LNCAP (cell line): ENCODE measurements around the gene MYRIP.

Experiments used
- CTCF ChIP-seq: fragments of 450-650 bp; IDR thresholded peaks from 2 replicates; pipeline ENCODE4 v1.5.1; 2017; ENCODE audit warnings: mild to moderate bottlenecking

Gene MYRIP

DNA sequence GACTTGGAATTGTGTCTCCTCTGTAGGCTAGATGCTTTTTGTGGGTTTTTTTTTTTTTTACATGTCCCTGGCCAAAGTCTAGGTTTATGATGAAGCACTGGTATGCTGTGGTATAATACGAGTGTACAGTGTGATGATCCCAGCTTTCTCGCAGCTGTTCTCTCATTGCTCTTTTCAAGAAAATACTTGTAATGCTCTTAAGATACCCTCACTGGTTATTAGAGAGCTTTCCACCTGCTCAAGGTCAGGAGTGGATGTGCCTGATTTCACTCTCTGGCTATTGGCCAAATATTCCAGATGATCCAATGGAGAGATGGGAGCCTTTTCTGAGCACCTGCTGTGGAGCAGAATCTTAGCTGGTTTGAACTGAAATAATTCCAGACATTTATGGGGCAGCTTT is 215.1 kb downstream of the MYRIP start:
- no peak for TF ChIP-seq CTCF

DNA sequence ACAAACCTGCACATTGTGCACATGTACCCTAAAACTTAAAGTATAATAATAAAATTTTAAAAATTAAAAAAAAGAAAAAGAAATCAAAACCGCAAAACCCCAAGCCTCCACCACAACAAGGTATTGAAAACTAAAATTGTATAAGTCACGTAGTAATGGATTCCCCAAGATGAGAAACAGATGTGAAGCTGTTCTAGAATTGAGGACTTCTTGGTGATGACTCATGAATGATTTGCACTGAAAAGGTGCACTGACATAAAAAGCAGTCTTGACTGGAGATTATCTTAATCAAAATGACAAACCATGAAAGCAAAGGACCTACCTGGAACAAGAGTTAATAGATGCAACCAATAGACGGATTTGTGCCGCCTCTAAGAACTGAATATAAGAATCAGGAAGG is 225.8 kb downstream of the MYRIP start:
- no peak for TF ChIP-seq CTCF

DNA sequence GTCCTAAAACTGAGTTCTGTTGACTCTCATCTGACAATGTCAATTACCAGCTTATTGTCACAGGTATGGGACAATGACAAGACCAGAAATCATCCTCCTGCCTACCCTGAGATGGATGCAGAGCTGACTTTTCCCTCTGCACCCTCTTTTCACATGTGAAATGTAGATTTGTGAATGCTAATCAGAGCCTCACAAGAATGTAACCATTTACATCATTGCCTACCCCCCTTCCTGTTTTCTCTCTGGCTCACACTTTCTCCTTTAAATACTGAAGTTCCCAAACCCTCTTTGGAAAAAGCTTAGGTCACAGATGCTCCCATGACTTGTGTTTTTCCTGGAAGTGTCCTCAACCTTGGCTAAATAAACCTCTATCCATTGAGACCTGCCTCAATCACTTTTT is 228.2 kb downstream of the MYRIP start:
- no peak for TF ChIP-seq CTCF

DNA sequence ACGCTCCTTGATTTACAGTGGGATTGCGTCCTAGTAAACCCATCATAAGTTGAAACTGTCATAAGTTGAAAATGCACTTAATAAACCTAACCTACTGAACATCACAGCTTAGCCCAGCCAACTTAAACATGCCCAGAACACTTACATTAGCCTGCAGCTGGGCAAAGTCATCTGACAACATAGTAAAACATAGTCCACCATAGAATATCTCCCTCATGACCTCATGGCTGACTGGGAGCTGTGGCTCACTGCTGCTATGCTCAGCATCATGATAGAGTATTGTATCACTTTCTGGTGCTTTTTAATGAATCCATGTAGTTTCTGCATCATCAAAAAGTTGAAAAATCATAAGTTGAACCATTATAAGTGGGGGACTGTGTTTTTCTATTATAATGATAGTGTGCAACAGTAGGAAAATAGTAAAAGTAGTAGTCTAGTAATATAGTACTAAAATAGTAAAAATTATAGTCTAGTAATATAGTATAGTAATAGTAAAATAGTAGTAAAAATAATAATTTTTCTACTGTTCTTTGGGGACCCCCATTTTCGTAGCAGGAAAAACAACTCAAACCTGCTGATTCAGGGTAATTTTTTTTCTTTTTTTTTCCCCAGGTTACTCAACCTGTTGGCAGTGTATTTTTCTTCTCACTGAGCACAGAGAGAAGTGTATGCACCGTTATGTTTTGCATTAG is 233.5 kb downstream of the MYRIP start:
- TF ChIP-seq CTCF: no peak

GRCh38 chr3:40043444-40043755 is 234.0 kb downstream of the MYRIP start:
- TF ChIP-seq CTCF: no peak

DNA sequence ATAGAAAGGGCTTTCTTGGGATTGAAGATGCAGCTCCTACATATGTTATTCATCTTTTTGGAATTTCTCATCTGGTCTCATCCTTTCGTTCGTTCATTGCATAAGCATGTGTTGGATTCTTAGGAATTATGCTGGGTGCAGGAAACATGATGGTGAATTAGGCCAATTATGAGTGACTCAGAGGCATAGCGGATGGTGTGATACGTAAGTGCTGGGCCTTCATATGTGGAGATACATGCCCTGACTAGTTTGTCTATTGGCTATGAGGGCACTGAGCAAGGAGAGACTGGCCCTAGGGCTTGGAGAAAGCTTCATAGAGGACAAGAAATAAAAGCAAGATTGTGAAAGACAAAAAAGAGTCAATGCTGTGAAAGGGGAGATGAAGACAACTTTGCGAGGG is 235.1 kb downstream of the MYRIP start:
- no peak for TF ChIP-seq CTCF

GRCh38 chr3:40045051-40045450 is 235.6 kb downstream of the MYRIP start:
- no peak for TF ChIP-seq CTCF

DNA sequence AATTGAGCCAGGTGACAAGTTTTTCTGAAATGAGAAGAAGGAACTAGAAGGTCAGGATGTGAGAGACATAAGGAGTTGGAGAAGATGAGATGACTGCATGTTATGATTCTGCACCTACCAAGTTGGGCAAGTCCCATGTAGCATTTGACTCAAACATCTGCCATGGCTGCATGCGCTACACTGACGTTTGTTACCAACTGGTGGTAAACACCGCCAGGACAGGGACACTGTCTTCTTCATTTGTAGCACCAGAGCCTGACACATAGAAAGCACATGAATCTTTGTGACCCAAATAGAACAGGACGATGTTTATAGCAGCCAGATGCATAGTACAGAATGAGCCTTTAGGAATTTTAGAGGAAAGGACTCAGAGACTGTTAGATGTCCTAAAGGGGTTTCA is 236.7 kb downstream of the MYRIP start:
- TF ChIP-seq CTCF: no peak
